IPS-NIHi7 (cell line): ENCODE results near the gene CFAP74.

Experiments
- DNase-seq: peaks from one replicate; pipeline ENCODE4 v3.0.0; 2012; ENCODE audit warnings: mixed read lengths; ENCODE audit errors: extremely low spot score

CFAP74 gene

GRCh38 chr1:1874901-1875300 lies 128.7 kb downstream of the CFAP74 start:
- no peak for DNase-seq

- no peak for DNase-seq
These were observed 130.4 kb downstream of the CFAP74 start for GRCh38 chr1:1873186-1873585.

GRCh38 chr1:1872329-1872994 lies 131.1 kb downstream of the CFAP74 start:
- no peak for DNase-seq
